Gastrocnemius medialis (tissue), 4 donors: Measurements from ENCODE around the gene PRSS56. TPM values are rescaled to one million over a fixed set of nuclear protein-coding genes. Genes with fewer than 3 reads are reported as not detected.

Experiments used
- ATAC-seq, 2 donors: fragments of 150-250 bp; one replicate each; pipeline ENCODE4 v1.9.1; 2016
- DNase-seq, 2 donors: peaks; one replicate each; pipeline ENCODE4 v3.0.0-alpha.2; 2019
- H3K27ac ChIP-seq, 4 donors: fragments of 200-600 bp; sonication (generic); 1 replicate in 1 of 4; 2 replicates in 3 of 4; pipeline ENCODE4 v1.5.1; 2016 to 2018; ENCODE audit warnings: mild to moderate bottlenecking in 2 of 4, moderate library complexity in 1 of 4
- H3K27me3 ChIP-seq, 3 donors: fragments of 200-600 bp; sonication (generic) in 2 of 3; 1 replicate in 1 of 3; 2 replicates in 2 of 3; pipeline versions ENCODE4 v1.5.1 to v1.6.0; 2016 to 2019; ENCODE audit warnings: mild to moderate bottlenecking in 1 of 3, moderate library complexity in 1 of 3
- H3K36me3 ChIP-seq, 2 donors: fragments of 200-600 bp; sonication (generic) in 1 of 2; one replicate each; pipeline ENCODE4 v1.5.1; 2017 to 2018
- H3K4me1 ChIP-seq, 2 donors: fragments of 200-600 bp; sonication (generic) in 1 of 2; one replicate each; pipeline ENCODE4 v1.5.1; 2016 to 2017; ENCODE audit warnings: mild to moderate bottlenecking in 2 of 2
- H3K4me3 ChIP-seq, 4 donors: fragments of 200-600 bp; sonication (generic) in 3 of 4; 1 replicate in 1 of 4; 2 replicates in 3 of 4; pipeline ENCODE4 v1.5.1; 2016 to 2019; ENCODE audit warnings: mild to moderate bottlenecking in 2 of 4
- H3K9me3 ChIP-seq, 3 donors: fragments of 200-600 bp; sonication (generic) in 2 of 3; 1 replicate in 1 of 3; 2 replicates in 2 of 3; pipeline ENCODE4 v1.5.1; 2016 to 2019
- POLR2A ChIP-seq, 2 donors: fragments of 450-650 bp; IDR thresholded peaks; one replicate each; pipeline ENCODE4 v1.6.1; 2017; ENCODE audit warnings: antibody characterized with exemption in 2 of 2, mild to moderate bottlenecking in 2 of 2, moderate library complexity in 2 of 2
- in situ Hi-C, 4 donors: fragments of 200-750 bp; cut with MboI; loops; one replicate each; pipeline versions ENCODE4 v1.15.0 to v1.8.0; 2017; ENCODE audit warnings: low sequenced_read_pairs in 4 of 4
- intact Hi-C: fragments of 100-400 bp; cut with DNase I; formaldehyde crosslinking; loops from one replicate; pipeline ENCODE4 v1.15.1; 2023; ENCODE audit warnings: low total_unique reads
- total RNA-seq, 4 donors: library from RNA; depleted of rRNA; stranded (reverse); fragments of >200 nt; gene quantifications; one replicate each; pipeline versions ENCODE4 v1.1.0 to v1.2.3, GENCODE V29; 2016
- TF ChIP-seq, protein P1 (sequence below), 5 experiments: fragments of 450-650 bp in 3 of 5; fragments of 200-600 bp in 2 of 5; sonication (generic) in 2 of 5; IDR thresholded peaks in 4 of 5; conservative IDR thresholded peaks in 1 of 5; 1 replicate in 4 of 5; 2 replicates in 1 of 5; pipeline ENCODE4 v1.5.1; 2016 to 2019; ENCODE audit warnings: antibody characterized with exemption in 5 of 5, mild to moderate bottlenecking in 3 of 5, moderate library complexity in 3 of 5

The PRSS56 gene
- total RNA-seq, 4 donors from 2014 or later: 1.0 to 3.2 (median 2.2) TPM

GRCh38 chr2:232533944-232534710 is 13.9 kb downstream of the PRSS56 start:
- DNase-seq (no peak), ATAC-seq (no peak)
- in situ Hi-C loops (no loop called here), intact Hi-C loops (no loop called here)
- TF ChIP-seq, protein P1, sequence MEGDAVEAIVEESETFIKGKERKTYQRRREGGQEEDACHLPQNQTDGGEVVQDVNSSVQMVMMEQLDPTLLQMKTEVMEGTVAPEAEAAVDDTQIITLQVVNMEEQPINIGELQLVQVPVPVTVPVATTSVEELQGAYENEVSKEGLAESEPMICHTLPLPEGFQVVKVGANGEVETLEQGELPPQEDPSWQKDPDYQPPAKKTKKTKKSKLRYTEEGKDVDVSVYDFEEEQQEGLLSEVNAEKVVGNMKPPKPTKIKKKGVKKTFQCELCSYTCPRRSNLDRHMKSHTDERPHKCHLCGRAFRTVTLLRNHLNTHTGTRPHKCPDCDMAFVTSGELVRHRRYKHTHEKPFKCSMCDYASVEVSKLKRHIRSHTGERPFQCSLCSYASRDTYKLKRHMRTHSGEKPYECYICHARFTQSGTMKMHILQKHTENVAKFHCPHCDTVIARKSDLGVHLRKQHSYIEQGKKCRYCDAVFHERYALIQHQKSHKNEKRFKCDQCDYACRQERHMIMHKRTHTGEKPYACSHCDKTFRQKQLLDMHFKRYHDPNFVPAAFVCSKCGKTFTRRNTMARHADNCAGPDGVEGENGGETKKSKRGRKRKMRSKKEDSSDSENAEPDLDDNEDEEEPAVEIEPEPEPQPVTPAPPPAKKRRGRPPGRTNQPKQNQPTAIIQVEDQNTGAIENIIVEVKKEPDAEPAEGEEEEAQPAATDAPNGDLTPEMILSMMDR (IDR thresholded peaks at IDR 0.05 in 4 of 5, conservative IDR thresholded peaks at IDR 0.05 in 1 of 5): no peak
- TF ChIP-seq POLR2A (IDR thresholded peaks at IDR 0.05): no peak
- Histone ChIP-seq H3K4me1 (peaks cover 19 to 36% of the 10 kb centered on the region in 2 donors), H3K9me3 (no peaks in the 10 kb centered on the region), H3K27ac (no peak overlapping the region), H3K36me3 (peaks cover 0 to 10% of the 10 kb centered on the region in 2 donors), H3K4me3 (no peak overlapping the region), H3K27me3 (no peaks in the 10 kb centered on the region)

GRCh38 chr2:232534940-232535651 is 14.9 kb downstream of the PRSS56 start:
- H3K27me3 ChIP-seq: no peaks in the 10 kb centered on the region
- H3K4me1 ChIP-seq: peaks cover 24 to 37% of the 10 kb centered on the region in 2 donors
- no peak for ATAC-seq
- TF ChIP-seq, protein P1 (IDR thresholded peaks at IDR 0.05 in 4 of 5, conservative IDR thresholded peaks at IDR 0.05 in 1 of 5): no peak
- no peak for TF ChIP-seq POLR2A (IDR thresholded peaks at IDR 0.05)
- no peak overlapping the region for H3K27ac ChIP-seq
- intact Hi-C loops: no loop called here
- peak in 1 of 2 donors; percentile 16 for DNase-seq
- no peaks in the 10 kb centered on the region for H3K9me3 ChIP-seq
- H3K4me3 ChIP-seq: no peak overlapping the region
- in situ Hi-C loops: no loop called here
- H3K36me3 ChIP-seq: peaks cover 0 to 10% of the 10 kb centered on the region in 2 donors

DNA sequence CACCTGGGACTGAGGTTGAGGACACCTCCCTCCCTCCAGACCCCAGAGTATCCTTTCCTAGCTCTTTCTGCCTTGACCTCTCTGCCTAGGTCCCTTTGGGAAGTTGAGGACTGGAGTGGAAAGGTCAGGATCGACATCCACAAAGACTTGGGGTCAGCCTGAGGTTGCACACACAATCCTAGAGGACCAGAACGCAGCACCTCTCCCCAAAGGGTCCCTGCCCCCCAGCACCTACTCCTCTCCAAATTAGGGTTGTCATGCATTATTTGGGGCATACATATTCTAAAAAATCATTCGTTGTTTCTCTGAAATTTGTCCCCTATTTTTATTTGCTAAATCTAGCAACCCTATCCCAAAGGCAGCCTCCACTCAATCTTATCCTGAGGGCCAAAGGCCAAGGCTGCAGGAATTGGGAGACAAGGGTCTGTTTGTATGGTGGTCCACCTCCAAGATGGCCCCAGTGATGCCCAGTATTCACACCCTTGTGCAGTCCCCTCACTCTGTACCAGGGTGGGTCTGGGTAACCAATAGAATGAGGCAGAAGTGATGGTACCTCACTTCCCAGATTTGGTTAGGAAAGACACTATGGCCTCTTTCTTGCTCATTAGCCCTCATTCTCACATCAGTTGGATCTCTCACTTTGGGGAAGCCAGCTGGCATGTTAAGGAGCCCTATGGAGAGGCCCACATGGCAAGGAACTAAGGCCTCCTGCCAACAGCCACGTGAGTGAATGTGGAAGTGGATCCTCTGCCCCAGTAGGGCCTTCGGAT is 15.8 kb downstream of the PRSS56 start:
- in situ Hi-C loops (no loop called here), intact Hi-C loops (no loop called here)
- Histone ChIP-seq H3K4me1 (peaks cover 26 to 34% of the 10 kb centered on the region in 2 donors), H3K4me3 (no peak overlapping the region), H3K36me3 (peaks cover 0 to 10% of the 10 kb centered on the region in 2 donors), H3K27me3 (no peaks in the 10 kb centered on the region), H3K27ac (peak overlapping the region in 2 of 4 donors; percentile 87 to 88), H3K9me3 (no peaks in the 10 kb centered on the region)
- TF ChIP-seq, protein P1 (IDR thresholded peaks at IDR 0.05 in 4 of 5, conservative IDR thresholded peaks at IDR 0.05 in 1 of 5): no peak
- no peak for ATAC-seq
- no peak for DNase-seq

DNA sequence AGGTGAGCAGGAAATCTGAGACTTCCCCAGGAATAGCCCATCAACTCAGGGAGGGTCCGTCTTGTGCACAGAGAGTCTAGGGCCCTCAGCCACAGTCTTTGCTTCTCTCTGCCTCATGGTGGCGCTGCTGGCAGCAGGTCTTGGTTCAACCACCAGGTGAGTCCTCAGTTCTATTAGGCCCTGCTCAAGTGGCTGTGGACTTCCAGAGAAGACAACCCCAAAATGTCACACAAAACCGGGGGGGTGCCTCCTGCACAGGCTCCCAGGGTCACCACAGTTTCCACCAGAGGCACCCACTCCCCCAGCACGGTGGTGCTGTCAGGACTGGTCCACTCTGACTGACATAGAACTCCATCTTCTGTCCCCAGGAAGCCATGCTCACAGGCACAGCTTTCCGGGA is 16.9 kb downstream of the PRSS56 start:
- in situ Hi-C loops (no loop called here), intact Hi-C loops (no loop called here)
- Histone ChIP-seq H3K36me3 (peaks cover 0 to 10% of the 10 kb centered on the region in 2 donors), H3K4me1 (peaks cover 26 to 40% of the 10 kb centered on the region in 2 donors), H3K27me3 (no peaks in the 10 kb centered on the region), H3K27ac (peak overlapping the region; percentile 63 to 88 (median 78)), H3K9me3 (no peaks in the 10 kb centered on the region), H3K4me3 (no peak overlapping the region)
- DNase-seq (peak in 1 of 2 donors; percentile 72), ATAC-seq (peak; percentile 50 to 60)
- no peak for TF ChIP-seq POLR2A (IDR thresholded peaks at IDR 0.05)
- TF ChIP-seq, protein P1 (IDR thresholded peaks at IDR 0.05 in 4 of 5, conservative IDR thresholded peaks at IDR 0.05 in 1 of 5): peak; percentile 30 to 57 (median 43)
